ENCODE data around the gene FAM3C.

Gene FAM3C

DNA sequence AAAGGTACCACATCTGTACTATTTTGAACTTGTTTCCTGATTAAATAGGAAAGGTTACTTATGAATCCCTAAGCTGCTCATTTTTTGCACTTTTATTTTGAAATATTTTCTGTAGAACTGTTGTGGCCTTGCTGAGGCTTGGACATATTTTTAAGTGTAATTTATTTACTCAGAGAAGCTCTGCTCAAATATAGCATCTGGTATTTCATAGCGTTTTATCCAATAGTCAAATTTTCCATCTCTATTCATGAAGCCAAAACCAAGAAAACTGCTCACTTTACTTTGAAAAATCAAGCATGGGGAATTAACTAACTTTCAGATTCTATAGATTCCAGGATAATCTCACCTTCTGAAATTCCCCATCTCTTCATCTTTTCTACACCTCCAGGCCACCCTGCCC, 6.6 kb upstream of the FAM3C start:
- Histone ChIP-seq H3K36me3 (ENCODE audit: insufficient read depth, low read length) (no peaks in the 10 kb centered on the region), H4K20me1 (ENCODE audit: insufficient read depth, low read length) (no peaks in the 10 kb centered on the region), H3K4me2 (ENCODE audit: low read length) (no peak overlapping the region), H3K27me3 (ENCODE audit: insufficient read depth, low read length) (no peaks in the 10 kb centered on the region), H3K9ac (ENCODE audit: low read length) (no peak overlapping the region), H3K9me2 (ENCODE audit: low read depth, low read length) (no peaks in the 10 kb centered on the region), H2AFZ (ENCODE audit: low read length) (no peak overlapping the region), H3F3A (ENCODE audit: insufficient read depth, low read length) (no peaks in the 10 kb centered on the region), H3K9me3 (ENCODE audit: low read length) (no peaks in the 10 kb centered on the region), H3K4me3 (ENCODE audit: low read depth, low read length, poor library complexity, severe bottlenecking) (no peak overlapping the region), H3K4me1 (ENCODE audit: insufficient read depth, low read length, severe bottlenecking) (no peaks in the 10 kb centered on the region), H3K79me2 (ENCODE audit: insufficient read depth, low read length) (no peaks in the 10 kb centered on the region), H3K27ac (ENCODE audit: low read depth, low read length, poor library complexity, severe bottlenecking) (no peak overlapping the region)
- TF ChIP-seq, protein P1, sequence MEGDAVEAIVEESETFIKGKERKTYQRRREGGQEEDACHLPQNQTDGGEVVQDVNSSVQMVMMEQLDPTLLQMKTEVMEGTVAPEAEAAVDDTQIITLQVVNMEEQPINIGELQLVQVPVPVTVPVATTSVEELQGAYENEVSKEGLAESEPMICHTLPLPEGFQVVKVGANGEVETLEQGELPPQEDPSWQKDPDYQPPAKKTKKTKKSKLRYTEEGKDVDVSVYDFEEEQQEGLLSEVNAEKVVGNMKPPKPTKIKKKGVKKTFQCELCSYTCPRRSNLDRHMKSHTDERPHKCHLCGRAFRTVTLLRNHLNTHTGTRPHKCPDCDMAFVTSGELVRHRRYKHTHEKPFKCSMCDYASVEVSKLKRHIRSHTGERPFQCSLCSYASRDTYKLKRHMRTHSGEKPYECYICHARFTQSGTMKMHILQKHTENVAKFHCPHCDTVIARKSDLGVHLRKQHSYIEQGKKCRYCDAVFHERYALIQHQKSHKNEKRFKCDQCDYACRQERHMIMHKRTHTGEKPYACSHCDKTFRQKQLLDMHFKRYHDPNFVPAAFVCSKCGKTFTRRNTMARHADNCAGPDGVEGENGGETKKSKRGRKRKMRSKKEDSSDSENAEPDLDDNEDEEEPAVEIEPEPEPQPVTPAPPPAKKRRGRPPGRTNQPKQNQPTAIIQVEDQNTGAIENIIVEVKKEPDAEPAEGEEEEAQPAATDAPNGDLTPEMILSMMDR (IDR thresholded peaks at IDR 0.05; ENCODE audit: low read length) = no peak
- no peak for TF ChIP-seq EZH2 (IDR thresholded peaks at IDR 0.05; ENCODE audit: borderline replicate concordance, low read length)

DNA sequence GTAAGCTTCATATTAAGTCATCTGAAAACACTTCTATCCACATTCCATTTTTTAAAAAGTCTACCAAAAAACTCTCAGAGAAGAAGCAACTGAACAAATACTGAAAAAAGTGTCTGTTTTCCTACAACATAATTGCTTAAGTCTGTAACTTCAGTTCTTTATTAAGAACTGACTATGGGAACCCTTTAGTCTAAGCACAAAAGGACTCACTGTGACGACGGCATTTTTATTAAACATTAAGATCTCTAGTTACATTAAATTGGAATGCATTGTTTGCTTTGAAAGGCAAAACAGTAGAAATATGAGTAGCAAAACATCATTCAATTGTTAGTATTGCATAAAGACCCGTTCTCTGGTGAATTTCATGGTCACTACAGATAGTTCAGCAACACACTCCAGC, 5.8 kb upstream of the FAM3C start:
- TF ChIP-seq, protein P1 (IDR thresholded peaks at IDR 0.05; ENCODE audit: low read length) = no peak
- no peak for TF ChIP-seq EZH2 (IDR thresholded peaks at IDR 0.05; ENCODE audit: borderline replicate concordance, low read length)
- no peak overlapping the region for H2AFZ ChIP-seq (ENCODE audit: low read length)
- H3K9me3 ChIP-seq (ENCODE audit: low read length) = no peaks in the 10 kb centered on the region
- no peaks in the 10 kb centered on the region for H3K79me2 ChIP-seq (ENCODE audit: insufficient read depth, low read length)
- no peak overlapping the region for H3K27ac ChIP-seq (ENCODE audit: low read depth, low read length, poor library complexity, severe bottlenecking)
- H3K9me2 ChIP-seq (ENCODE audit: low read depth, low read length) = no peaks in the 10 kb centered on the region
- no peak overlapping the region for H3K4me2 ChIP-seq (ENCODE audit: low read length)
- H3K36me3 ChIP-seq (ENCODE audit: insufficient read depth, low read length) = no peaks in the 10 kb centered on the region
- H3F3A ChIP-seq (ENCODE audit: insufficient read depth, low read length) = no peaks in the 10 kb centered on the region
- H3K9ac ChIP-seq (ENCODE audit: low read length) = no peak overlapping the region
- H3K4me1 ChIP-seq (ENCODE audit: insufficient read depth, low read length, severe bottlenecking) = peaks cover 6% of the 10 kb centered on the region
- no peaks in the 10 kb centered on the region for H4K20me1 ChIP-seq (ENCODE audit: insufficient read depth, low read length)
- no peak overlapping the region for H3K4me3 ChIP-seq (ENCODE audit: low read depth, low read length, poor library complexity, severe bottlenecking)
- H3K27me3 ChIP-seq (ENCODE audit: insufficient read depth, low read length) = no peaks in the 10 kb centered on the region

DNA sequence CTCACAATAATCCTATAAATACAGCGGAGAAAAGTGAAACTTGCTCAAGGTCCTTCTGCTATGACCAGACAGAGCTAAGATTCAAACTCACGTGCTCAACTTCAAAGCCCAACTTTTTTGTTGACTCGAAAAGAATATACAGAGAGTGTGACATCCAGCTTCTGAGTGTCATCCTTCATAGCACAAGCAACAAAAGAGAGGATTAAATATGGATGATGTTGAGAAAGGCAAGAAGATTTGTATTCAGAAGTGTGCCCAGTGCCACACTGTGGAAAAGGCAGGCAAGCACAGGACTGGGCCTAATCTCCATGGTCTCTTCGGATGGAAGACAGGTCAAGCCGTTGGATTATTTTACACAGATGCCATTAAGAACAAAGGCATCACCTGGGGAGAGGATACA, 2.1 kb upstream of the FAM3C start:
- no peak overlapping the region for H3K4me2 ChIP-seq (ENCODE audit: low read length)
- H3K27me3 ChIP-seq (ENCODE audit: insufficient read depth, low read length) = no peaks in the 10 kb centered on the region
- TF ChIP-seq, protein P1 (IDR thresholded peaks at IDR 0.05; ENCODE audit: low read length) = peak; percentile 60; the same call in 1 of the 2 replicates
- no peak for TF ChIP-seq EZH2 (IDR thresholded peaks at IDR 0.05; ENCODE audit: borderline replicate concordance, low read length)
- no peak overlapping the region for H3K27ac ChIP-seq (ENCODE audit: low read depth, low read length, poor library complexity, severe bottlenecking)
- H3K4me1 ChIP-seq (ENCODE audit: insufficient read depth, low read length, severe bottlenecking) = peaks cover 29% of the 10 kb centered on the region
- no peaks in the 10 kb centered on the region for H4K20me1 ChIP-seq (ENCODE audit: insufficient read depth, low read length)
- no peaks in the 10 kb centered on the region for H3K9me3 ChIP-seq (ENCODE audit: low read length)
- H3K9ac ChIP-seq (ENCODE audit: low read length) = no peak overlapping the region
- H3K36me3 ChIP-seq (ENCODE audit: insufficient read depth, low read length) = no peaks in the 10 kb centered on the region; the same call in 1 of the 2 replicates
- H2AFZ ChIP-seq (ENCODE audit: low read length) = no peak overlapping the region
- no peak overlapping the region for H3K4me3 ChIP-seq (ENCODE audit: low read depth, low read length, poor library complexity, severe bottlenecking)
- no peaks in the 10 kb centered on the region for H3K9me2 ChIP-seq (ENCODE audit: low read depth, low read length)
- peaks cover 24% of the 10 kb centered on the region for H3K79me2 ChIP-seq (ENCODE audit: insufficient read depth, low read length)
- peaks cover 5% of the 10 kb centered on the region; the same call in 1 of the 2 replicates for H3F3A ChIP-seq (ENCODE audit: insufficient read depth, low read length)

Measured in OCI-LY1 (cell line).